Transverse colon (tissue), 4 donors: Measurements from ENCODE around the gene FGGY. TPM values are rescaled to one million over a fixed set of nuclear protein-coding genes. Genes with fewer than 3 reads are reported as not detected.

Source experiments
- DNase-seq: peaks from one replicate; pipeline ENCODE4 v3.0.0-alpha.2; 2019
- H3K27ac ChIP-seq, 4 donors: fragments of 200-600 bp; sonication (generic); 2 replicates each; pipeline ENCODE4 v1.5.1; 2016 to 2018; ENCODE audit warnings: inconsistent platforms in 4 of 4
- H3K27me3 ChIP-seq: fragments of 200-600 bp; sonication (generic); 2 replicates; pipeline ENCODE4 v1.5.1; 2017; ENCODE audit warnings: inconsistent platforms
- H3K36me3 ChIP-seq, 4 donors: fragments of 200-600 bp; sonication (generic); 2 replicates each; pipeline ENCODE4 v1.5.1; 2017 to 2019; ENCODE audit warnings: inconsistent platforms in 4 of 4
- H3K4me1 ChIP-seq, 4 donors: fragments of 200-600 bp; sonication (generic); 2 replicates each; pipeline ENCODE4 v1.5.1; 2017 to 2020; ENCODE audit warnings: inconsistent platforms in 4 of 4
- H3K4me3 ChIP-seq, 4 donors: fragments of 200-600 bp; sonication (generic); 1 replicate in 1 of 4; 2 replicates in 3 of 4; pipeline versions ENCODE4 v1.5.1 to v1.6.1; 2017 to 2019; ENCODE audit warnings: inconsistent platforms in 4 of 4
- H3K9me3 ChIP-seq, 2 donors: fragments of 200-600 bp; sonication (generic); 2 replicates each; pipeline ENCODE4 v1.5.1; 2017 to 2019; ENCODE audit warnings: inconsistent platforms in 2 of 2
- CTCF ChIP-seq, 5 experiments: fragments of 200-600 bp in 3 of 5; fragments of 450-650 bp in 2 of 5; sonication (generic) in 3 of 5; IDR thresholded peaks; 1 replicate in 2 of 5; 2 replicates in 3 of 5; pipeline ENCODE4 v1.5.1; 2016 to 2017; ENCODE audit warnings: antibody characterized with exemption in 5 of 5, inconsistent platforms in 3 of 5, mild to moderate bottlenecking in 2 of 5, moderate library complexity in 1 of 5
- EP300 ChIP-seq: sonication (generic); formaldehyde crosslinking; IDR thresholded peaks from one replicate; pipeline ENCODE4 v1.6.1; 2017; ENCODE audit warnings: antibody characterized with exemption, low read depth
- POLR2A ChIP-seq: fragments of 450-650 bp; IDR thresholded peaks from one replicate; pipeline ENCODE4 v1.6.1; 2016; ENCODE audit warnings: antibody characterized with exemption, mild to moderate bottlenecking, moderate library complexity
- POLR2AphosphoS5 ChIP-seq, 3 donors: sonication (generic); formaldehyde crosslinking; IDR thresholded peaks; one replicate each; pipeline ENCODE4 v1.6.1; 2016; ENCODE audit warnings: antibody characterized with exemption in 3 of 3
- WGBS, 2 donors: methylation state at CpG; one replicate each; pipeline ENCODE4 v1.1.5; 2018; ENCODE audit warnings: low coverage in 1 of 2; 5-methylcytosine and 5-hydroxymethylcytosine counted together
- in situ Hi-C, 4 donors: fragments of 200-750 bp; cut with MboI; loops; one replicate each; pipeline versions ENCODE4 v1.15.0 to v1.15.1; 2017; ENCODE audit warnings: low sequenced_read_pairs in 3 of 4, low pct_ligation_motif_present in 1 of 4, low pct_unique_long_range_greater_than_20kb in 1 of 4
- intact Hi-C: fragments of 100-400 bp; cut with DNase I; formaldehyde crosslinking; loops from one replicate; pipeline ENCODE4 v1.15.1; 2023; ENCODE audit warnings: low total_unique reads
- total RNA-seq, 4 donors: library from RNA; depleted of rRNA; stranded (reverse); fragments of >200 nt; gene quantifications; one replicate each; pipeline ENCODE4 v1.1.0, GENCODE V29; 2016

The FGGY gene
- total RNA-seq, 4 donors from 2014 or later, result 18.2 to 97.7 (median 27.1) TPM

- no peak for TF ChIP-seq POLR2A
- no peak for TF ChIP-seq CTCF (IDR thresholded peaks at IDR 0.05)
- no peak for TF ChIP-seq EP300
- TF ChIP-seq POLR2AphosphoS5 (IDR thresholded peaks at IDR 0.05), result no peak
- Histone ChIP-seq H3K4me3 (no peak overlapping the region), H3K36me3 (no peaks in the 10 kb centered on the region), H3K9me3 (no peaks in the 10 kb centered on the region), H3K27ac (no peak overlapping the region), H3K4me1 (no peaks in the 10 kb centered on the region), H3K27me3 (no peaks in the 10 kb centered on the region)
- in situ Hi-C loops (no loop called here), intact Hi-C loops (no loop called here)
- WGBS, 2 donors, result 95 to 100% methylated on average over 2 to 3 of the region's 3 CpGs
- DNase-seq, result no peak
Observed at GRCh38 chr1:59473831-59474230, 176.9 kb downstream of the FGGY start.

GRCh38 chr1:59474496-59474895 is 177.6 kb downstream of the FGGY start:
- Histone ChIP-seq H3K9me3 (no peaks in the 10 kb centered on the region), H3K27me3 (no peaks in the 10 kb centered on the region), H3K36me3 (no peaks in the 10 kb centered on the region), H3K4me1 (no peaks in the 10 kb centered on the region), H3K4me3 (no peak overlapping the region), H3K27ac (no peak overlapping the region)
- intact Hi-C loops, result no loop called here
- in situ Hi-C loops, result no loop called here
- no peak for DNase-seq
- 61 to 74% methylated on average over 2 of the region's 2 CpGs for WGBS, 2 donors
- TF ChIP-seq POLR2A (no peak), CTCF (IDR thresholded peaks at IDR 0.05) (no peak), POLR2AphosphoS5 (IDR thresholded peaks at IDR 0.05) (no peak), EP300 (no peak)

- DNase-seq, result no peak
- Histone ChIP-seq H3K4me3 (no peak overlapping the region), H3K27ac (no peak overlapping the region), H3K4me1 (peaks cover 0 to 6% (median 0%) of the 10 kb centered on the region in 4 donors), H3K36me3 (no peaks in the 10 kb centered on the region), H3K27me3 (no peaks in the 10 kb centered on the region), H3K9me3 (no peaks in the 10 kb centered on the region)
- 88 to 91% methylated on average over 4 of the region's 4 CpGs for WGBS, 2 donors
- intact Hi-C loops, result no loop called here
- no peak for TF ChIP-seq EP300
- TF ChIP-seq POLR2A, result no peak
- TF ChIP-seq POLR2AphosphoS5 (IDR thresholded peaks at IDR 0.05), result no peak
- no peak for TF ChIP-seq CTCF (IDR thresholded peaks at IDR 0.05)
- in situ Hi-C loops, result no loop called here
Observed at GRCh38 chr1:59475737-59476136, 178.8 kb downstream of the FGGY start.

- H3K9me3 ChIP-seq, result no peaks in the 10 kb centered on the region
- DNase-seq, result no peak
- intact Hi-C loops, result no loop called here
- no peak overlapping the region for H3K27ac ChIP-seq
- H3K4me3 ChIP-seq, result no peak overlapping the region
- in situ Hi-C loops, result no loop called here
- no peaks in the 10 kb centered on the region for H3K27me3 ChIP-seq
- whole genome bisulfite sequencing, 2 donors, result 89 to 92% methylated on average over 3 to 6 of the region's 6 CpGs
- H3K36me3 ChIP-seq, result no peaks in the 10 kb centered on the region
- TF ChIP-seq EP300 (no peak), POLR2A (no peak), POLR2AphosphoS5 (IDR thresholded peaks at IDR 0.05) (no peak), CTCF (IDR thresholded peaks at IDR 0.05) (no peak)
- peaks cover 0 to 11% (median 0%) of the 10 kb centered on the region in 4 donors for H3K4me1 ChIP-seq
Observed at GRCh38 chr1:59477286-59477685, 180.4 kb downstream of the FGGY start.
